NCI-H446 treated with DMSO at 0.1 percent for 48 hours (cell line): ENCODE measurements around the gene DNAJC18.
"Not testable (repeated sequence)": the region's sequence is repeated elsewhere in the genome, so short reads cannot be mapped to it uniquely, and the experiment has no call there.

ENCODE experiments used
- DNase-seq: peaks from one replicate; lab custom pipeline; 2025; lab: John Stamatoyannopoulos, UW

DNAJC18 gene

DNA sequence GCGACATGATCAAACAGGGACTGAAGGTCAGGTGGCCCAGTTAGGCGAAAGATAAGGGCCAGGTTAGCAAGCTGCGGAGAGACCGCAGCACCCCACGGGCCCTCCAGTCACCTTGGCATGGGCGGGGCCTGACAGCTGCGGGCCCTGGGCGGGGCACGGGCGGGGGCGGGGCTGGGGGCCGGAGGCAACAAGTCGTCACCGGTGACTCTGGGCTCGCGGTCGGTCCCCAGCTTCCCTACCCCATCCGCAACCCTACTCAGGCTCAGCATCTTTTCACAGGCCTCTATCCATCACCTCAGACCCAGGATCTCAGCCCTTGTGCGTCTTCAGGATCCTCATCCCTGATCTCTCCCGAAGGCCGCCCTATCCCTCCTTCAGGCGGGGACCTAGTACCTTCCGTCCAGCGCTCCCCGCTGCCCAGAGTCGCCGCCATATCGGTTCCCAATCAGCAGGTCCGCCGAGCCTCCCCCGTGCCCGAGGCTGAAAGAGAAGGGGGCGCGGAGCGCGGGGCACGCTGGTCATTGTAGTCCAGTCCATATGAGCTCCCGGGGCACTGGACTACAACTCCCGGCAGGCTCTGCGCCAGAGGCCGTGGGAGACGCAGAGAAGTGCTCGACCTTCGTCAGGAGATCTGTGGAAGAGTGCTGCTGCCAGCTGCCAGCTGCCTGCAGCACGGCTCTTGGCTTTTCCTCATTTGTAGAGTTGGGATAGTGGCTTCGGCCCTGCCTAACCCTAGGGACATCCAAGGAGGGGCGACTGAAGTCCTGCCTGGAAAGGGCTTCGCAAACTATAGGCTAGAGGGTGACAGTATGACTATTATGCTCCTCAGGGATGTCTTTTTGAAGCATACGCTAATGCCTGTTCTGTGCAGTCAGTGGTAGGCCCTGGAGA, at the start of gene DNAJC18:
Gene DNAJC18 (minus strand): TSS at position 513 of the 891 bp plus-strand sequence. CDS start 80 bp downstream, at position 433.
- peak; percentile 87 for DNase-seq

DNA sequence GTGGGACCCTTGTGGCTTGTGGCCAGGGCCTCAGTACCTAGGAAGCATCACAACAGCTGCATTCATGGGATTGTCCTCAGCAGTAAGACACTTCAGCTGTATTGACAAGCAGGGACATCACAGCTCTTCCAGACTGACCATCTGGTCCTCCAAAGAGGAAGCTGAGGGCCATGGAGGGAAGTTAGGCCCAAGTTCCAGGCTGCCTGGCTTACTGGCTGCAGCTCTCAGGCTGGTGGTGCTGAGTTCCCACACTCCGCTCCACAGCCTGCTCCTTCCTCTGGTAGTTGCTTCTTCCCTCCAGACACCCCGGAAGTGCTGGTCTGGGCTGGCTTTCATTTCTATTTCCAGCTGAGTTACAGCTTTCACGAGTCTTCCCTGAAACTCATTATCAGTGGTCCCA, 48.9 kb upstream of the DNAJC18 start:
- no peak for DNase-seq

DNA sequence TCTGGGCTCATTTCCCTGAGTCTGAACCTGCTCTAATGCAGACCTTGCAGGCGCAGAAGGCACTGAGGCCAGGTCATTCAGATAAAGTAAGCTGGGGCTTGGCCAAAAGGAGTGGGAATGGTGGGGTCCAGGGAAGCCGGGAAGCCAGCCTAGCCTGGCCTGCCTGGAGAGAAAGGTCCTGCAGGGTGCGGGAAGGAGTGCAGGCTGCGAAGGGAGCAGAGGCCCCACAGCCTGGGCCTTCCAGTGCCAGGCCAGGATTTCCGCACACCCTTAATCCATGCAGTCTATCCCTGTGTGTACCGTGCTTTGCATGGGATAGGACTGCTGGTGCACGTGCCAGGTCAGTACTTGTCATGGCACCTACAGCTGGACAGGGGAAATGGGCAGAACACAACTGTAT, 46.9 kb upstream of the DNAJC18 start:
- no peak for DNase-seq

DNA sequence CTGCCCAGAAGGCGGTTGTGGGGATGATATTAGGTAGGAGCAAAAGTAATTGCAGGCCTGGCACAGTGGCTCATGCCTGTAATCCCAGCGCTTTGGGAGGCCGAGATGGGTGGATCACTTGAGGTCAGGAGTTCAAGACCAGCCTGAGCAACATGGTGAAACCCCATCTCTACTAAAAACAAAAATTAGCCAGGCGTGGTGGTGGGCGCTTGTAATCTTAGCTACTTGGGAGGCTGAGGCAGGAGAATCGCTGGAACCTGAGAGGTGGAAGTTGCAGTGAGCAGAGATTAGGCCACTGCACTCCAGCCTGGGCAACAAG, 43.5 kb upstream of the DNAJC18 start:
- DNase-seq, result not testable (repeated sequence)

DNA sequence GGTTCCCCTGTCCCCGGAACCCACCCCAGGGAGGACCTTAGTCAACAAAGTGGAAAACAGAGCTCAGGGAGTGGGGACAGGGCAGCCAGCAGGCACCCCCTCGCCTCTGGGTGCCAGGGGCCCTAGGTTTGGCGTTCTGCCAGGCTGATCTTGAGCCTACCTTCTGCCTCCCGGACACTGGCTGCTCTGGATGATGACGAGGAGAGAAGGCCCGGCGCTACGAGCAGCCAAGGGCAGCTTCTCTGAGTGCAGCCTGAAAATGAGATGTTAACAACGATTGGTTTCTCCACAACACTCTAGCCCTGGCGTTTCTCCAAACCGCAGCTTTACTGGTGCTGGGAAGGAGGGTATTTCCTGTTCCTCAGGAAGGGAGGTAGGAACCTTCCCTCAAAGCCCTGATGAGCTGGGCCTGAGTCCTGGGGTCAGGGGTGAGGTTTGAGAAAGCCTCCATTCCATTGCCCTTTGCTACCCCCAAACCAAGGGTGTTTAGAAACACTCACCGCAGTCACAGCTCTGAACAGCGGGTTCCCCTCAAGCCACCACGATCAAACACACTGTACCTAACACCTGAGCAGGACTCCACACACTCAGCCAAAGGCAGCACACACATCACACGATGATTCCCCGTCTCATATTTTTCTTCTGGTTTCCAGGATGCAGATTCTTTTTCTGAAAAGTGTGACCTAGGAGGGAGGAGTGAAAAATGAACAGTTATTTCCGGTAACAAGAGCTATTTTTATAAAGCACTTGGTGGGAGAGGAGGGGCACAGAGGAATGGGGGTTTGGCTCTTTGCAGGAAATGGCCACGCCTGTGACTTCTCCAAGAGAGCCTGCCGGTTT, 42.9 kb upstream of the DNAJC18 start, which contains the start of gene STING1:
Gene STING1 (minus strand): TSS at position 709 of the 840 bp plus-strand sequence. CDS start 1,054 bp downstream, outside the sequence.
- no peak for DNase-seq

DNA sequence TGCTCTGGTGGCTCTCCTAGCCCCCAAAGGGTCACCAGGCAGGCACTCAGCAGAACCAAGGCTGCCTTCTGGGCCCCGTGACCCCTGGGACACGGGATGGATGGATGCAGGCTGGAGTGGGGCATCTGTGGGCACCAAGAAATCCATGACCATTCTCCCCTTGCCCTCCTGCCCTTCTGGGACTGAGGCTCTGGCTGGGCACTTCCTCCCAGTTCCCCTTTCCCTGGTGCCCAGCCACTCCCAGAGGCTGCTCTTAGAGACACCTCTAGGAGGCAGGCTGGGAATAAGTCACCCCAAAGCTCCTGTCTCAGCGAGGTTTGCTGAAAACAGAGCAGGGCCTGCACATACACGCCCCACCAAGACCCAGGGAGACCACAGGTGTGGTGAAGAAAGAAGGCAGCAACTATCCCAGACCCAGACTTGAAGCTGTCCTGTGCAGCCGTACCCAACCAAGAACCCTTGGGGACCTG, 42.3 kb upstream of the DNAJC18 start:
- DNase-seq, result no peak

DNA sequence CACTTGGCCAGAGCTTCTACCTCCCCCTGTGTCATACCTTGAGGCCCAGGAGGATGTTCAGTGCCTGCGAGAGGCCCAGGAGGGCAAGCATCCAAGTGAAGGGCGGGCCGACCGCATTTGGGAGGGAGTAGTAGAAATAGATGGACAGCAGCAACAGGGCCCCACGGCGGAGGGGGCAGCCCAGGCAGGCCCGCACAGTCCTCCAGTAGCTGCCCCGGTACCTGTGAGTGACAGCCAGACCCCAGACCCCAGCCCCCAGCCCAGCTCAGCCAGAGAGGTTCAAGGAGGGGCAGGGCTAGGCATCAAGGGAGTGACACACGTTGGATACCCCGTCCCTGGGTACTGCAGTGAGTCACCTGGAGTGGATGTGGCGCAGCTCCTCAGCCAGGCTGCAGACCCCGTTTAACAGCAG, 41.8 kb upstream of the DNAJC18 start:
- no peak for DNase-seq

DNA sequence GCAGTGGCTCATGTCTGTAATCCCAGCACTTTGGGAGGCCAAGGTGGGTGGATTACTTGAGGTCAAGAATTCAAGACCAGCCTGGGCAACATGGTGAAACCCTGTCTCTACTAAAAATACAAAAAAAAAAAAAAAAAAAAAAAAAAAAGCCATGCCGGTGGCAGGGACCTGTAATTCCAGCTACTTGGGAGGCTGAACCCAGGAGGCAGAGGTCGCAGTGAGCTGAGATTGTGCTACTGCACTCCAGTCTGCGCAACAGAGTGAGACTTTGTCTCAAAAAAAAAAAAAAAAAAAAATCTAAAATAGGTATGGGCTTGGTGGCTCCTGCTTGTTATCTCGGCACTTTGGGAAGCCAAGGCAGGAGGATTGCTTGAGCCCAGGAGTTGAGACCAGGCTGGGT, 40.4 kb upstream of the DNAJC18 start:
- not testable (repeated sequence) for DNase-seq

DNA sequence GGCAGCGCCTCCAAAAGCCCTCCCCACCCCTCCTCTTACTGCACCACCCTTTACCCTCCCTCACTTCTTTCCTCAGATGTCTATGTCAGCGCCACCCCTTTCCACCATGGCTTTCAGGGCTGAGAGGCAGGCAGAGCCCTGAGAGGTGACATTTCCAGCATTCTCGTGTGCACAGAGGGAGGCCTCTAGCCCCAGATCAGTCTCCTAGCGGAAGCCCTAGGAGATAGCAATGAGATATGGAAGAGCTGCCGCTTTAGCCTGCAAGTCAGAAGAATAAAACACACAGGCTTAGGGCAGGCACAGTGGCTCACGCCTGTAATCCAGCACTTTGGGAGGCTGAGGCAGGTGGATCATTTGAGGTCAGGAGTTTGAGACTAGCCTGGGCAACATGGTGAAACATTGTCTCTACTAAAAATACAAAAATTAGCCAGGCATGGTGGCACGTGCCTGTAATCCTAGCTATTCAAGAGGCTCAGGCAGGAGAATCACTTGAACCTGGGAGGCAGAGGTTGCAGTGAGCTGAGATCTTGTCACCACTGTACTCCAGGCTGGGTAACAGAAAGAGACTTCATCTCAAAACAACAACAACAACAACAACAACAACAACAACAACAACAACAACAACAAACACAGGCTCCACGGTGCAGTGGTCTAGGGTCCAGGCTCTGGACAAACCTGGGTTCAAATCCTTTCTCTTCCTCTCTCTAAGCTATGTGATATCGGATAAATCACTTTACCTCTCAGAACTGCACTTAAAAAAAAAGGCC, 39.5 kb upstream of the DNAJC18 start:
- not testable (repeated sequence) for DNase-seq

DNA sequence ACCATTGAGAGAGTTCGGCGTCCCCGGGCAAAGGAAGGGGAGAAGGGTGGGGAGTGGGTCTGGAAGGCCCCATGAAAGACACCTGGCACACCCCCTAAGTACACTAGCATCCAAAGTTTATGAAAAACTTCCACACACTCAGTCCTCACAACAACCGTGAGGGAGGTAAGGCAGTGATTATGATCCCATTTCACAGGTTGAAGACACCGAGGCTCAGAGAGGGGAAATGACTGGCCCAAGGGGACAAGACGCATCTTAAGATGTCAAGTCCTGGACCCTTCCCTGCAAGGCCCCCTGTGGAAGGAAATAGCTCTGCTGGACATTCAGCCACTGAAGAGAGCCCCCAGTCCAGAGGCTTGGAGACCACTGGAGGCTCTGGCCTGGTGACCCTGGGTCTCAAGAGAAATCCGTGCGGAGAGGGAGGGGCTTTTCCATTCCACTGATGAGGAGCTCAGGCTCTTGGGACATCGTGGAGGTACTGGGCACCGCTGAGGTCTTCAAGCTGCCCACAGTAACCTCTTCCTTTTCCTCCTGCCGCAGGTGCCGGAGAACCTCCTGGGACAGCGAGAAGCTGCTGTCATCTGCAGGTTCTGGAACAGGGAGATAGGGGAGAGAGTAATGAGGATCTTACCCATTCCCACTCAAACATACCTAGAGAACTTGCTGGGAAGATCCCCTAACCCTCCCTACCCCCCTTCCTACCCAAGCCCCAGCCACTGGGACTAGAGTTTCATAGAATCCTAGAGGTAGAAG, 36.7 kb upstream of the DNAJC18 start:
- DNase-seq, result no peak

DNA sequence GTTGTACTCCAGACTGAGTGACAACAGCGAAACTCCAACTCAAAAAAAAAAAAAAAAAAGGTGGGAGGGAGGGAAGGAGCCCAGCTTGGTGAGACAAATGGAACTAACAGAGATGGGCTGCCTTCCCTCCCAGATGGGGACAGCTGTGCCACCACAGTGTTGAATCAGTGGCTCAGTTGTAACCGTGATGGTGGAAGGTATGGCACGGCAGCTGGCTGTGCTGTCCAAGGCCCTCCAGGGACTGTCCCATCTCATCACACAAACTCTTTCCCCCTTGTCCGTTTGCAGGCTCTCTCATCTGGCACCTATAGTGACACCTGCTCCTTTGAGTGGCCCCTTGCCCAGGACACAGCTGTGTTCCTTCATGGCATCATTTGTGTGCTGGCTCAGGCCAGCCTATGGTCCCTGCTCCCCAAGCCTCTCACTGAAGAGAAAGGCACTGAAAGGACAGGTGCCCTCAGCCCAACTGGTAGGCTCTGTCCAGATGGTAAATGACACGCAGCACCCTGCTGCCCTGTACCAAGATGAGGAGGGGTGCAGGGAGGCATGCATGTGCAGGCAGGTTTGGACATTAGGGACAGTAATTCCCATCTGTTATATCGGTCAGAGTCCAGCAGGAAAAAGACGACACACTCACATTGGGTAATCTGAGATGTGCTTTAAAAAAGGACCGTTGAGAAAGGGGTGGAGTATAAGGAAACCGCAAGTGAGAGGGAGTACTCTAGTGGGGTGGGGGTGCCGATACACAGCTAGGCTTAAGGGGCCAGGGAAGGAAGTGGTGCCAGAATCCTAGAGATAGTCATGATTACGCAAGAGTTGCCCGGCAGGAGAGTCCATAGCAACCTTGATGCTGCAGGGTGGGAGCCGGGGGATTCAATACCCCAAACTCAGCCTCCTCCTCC, 35.8 kb upstream of the DNAJC18 start:
- no peak for DNase-seq

DNA sequence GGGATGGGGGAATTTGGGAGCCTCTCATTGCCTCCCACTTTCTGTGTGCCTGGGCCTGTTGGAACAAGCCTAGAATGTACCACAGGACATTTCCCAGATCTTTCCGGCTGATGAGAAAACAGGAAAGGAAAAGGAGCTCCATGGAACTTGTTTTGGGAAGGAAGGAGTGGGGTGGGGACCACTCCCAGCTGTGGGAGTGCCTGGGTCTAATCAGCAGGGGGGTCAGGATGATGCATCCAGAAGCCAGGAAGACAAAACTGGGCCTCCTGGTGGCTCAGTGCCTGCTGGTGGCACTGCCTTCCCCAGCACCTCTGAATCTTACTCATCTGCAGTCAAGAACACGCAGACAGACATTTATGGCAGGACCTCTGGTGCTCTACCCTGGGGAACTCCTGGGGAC, 34.2 kb upstream of the DNAJC18 start:
- no peak for DNase-seq

DNA sequence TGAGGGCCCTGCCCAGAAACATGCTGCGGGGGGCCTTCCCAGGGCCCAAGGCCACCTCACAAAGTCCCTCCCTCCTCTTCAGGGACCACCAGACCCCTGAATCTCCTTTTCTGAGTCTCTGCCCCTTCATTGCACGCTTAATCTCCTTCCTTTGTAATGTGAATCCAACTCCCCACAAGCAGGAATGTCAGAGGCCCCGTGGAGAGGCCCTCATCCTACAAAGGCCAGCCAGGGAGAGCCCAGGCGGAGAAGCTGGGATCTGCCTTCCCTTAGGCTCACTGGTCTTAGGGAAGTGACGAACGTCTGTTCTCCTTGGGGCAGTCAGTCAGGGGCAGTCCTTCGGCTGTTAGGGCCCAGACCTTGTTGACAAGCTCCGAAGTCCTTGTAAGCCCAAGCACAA, 33.8 kb upstream of the DNAJC18 start:
- no peak for DNase-seq

DNA sequence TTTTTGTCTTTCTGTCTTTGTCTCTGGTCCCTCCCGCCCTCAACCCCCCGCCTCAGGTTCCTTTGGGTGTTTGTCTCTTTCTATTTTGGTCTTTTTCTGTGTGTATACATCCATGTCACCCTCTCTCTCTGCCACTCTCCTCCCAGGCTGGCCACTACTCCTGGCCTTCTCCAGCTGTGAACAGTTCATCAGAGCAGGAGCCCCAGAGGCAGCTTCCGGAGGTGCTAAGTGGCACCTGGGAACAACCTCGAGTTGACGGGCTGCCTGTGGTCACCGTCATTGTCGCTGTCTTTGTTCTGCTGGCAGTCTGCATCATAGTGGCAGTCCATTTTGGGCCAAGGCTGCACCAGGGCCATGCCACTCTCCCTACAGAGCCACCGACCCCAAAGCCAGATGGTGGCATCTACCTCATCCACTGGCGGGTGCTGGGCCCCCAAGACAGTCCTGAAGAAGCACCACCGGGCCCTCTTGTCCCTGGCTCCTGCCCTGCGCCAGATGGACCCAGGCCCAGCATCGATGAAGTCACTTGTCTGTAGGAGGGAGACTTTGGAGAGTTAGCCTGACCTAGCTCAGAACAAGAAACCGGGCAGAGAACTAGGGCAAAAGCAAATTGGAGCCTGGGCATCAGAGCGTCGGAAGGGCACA, 33.2 kb upstream of the DNAJC18 start:
- DNase-seq, result no peak

DNA sequence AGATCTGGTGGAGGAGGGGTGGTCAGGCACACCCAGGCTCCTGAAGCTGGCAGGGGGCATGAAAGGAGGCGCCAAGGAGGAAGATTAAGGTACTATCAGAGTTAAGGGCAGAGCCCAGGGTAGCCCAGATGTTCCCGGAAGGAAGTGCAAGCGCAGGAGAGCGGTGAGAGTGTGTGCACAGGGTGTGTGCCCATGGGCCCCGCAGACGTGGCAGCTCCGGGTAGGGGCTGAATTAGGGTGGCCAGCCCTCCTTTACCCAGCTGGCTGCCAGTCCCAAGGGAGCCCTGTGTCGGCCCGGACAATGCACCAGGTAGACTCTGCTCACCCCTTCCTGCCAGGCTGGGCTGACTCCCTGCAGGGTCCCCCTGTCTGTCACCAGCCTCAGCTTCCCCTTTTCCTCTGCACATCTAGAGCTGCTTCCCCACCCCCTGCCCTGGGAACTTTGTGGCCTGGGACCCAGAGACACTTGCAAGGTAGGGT, 31.5 kb upstream of the DNAJC18 start, which contains the start of gene SMIM33:
Gene SMIM33 (plus strand): TSS at position 184 of the 480 bp plus-strand sequence. CDS start 118 bp downstream, at position 302.
- DNase-seq, result no peak

DNA sequence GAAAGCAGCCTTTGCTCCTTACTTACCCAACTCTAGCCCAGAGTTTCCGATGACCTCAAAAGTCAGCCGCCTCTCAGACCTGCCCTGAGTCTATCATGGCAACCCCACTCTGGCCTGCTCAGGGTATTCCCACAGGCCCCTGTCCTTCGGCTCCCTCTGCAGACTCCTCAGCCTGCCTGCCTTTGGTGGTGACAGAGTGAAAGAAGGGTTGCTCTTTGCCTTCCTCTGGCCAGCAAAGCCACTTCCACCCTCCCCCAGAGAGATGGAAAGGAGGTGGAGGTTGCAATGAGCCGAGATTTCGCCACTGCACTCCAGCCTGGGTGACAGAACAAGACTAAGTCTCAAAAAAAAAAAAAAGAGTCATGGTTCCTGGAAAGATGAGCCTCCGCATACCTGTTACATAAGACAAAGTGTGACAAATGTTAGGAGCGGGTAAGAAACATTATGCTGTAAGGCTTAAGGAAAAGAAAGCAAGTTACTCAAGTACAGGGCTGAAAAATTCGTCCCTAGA, 29.2 kb upstream of the DNAJC18 start:
- no peak for DNase-seq

DNA sequence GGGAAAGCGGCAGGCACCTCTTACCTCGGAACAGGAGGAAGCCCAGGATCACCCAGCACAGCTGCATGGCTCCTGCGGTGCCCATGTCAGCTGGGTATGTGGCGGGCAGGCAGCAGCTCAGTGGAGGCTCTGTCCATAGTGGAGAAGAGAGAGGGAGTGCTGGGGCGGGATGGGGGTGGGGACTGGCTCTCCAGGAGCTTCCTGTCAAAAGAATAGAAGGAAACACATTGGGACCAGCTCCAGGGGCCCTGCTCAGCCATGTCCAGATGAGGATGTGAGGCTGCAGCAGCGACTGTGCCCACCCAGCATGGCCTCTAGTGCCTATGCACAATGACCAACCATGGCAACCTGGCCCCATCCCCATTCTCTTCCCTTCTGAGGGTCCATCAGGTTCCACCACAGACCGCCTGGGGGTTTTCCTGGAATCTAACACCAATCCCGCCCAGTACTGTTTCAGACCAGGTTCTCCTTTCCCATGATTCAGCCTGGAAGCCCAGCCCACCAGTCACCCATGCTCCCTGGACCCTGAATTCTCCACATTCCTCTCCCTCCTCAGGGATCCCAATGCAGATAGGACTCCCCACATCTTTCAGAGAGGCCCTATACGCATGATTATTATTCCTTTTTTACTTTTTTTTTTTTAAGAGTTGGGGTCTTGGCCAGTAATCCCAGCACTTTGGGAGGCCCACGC, 23.4 kb upstream of the DNAJC18 start, which contains the start of gene ECSCR:
Gene ECSCR (minus strand): TSS at position 158 of the 691 bp plus-strand sequence. CDS start 73 bp downstream, at position 85.
- DNase-seq, result no peak

DNA sequence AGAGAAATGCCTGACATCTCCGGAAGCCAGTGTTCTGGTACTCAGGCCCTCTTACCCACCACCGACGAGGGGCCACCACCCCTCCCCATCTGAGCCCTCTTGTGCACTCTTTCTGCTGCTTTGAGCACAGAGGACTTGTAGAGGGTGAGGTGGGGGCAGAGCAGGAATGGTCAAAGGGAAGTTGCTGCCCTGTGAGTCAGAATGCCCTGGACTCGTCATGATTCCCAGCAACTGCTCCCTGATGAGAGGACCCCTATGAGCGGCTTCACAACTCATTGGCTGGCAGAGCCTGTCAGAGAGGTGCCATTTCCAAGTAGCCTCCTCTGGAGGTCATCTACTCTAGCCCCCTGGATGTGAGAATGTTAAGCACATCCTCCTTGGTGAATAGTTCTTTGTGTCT, 22.4 kb upstream of the DNAJC18 start:
- DNase-seq, result no peak
